HG03520 (cell line): ENCODE results near the gene SNURF.
"Not testable (repeated sequence)": the region's sequence is repeated elsewhere in the genome, so short reads cannot be mapped to it uniquely, and the experiment has no call there.

Experiments
- ATAC-seq: cut with Tn5 transposase; IDR thresholded peaks from one replicate; pipeline ENCODE4 v1.9.1; 2021; ENCODE audit warnings: mild to moderate bottlenecking, moderate library complexity; ENCODE audit not compliant: unreplicated experiment

SNURF gene

GRCh38 chr15:24966364-24967103 is 11.7 kb downstream of the SNURF start:
- no peak for ATAC-seq

GRCh38 chr15:24971052-24971451 is 16.3 kb downstream of the SNURF start:
- ATAC-seq, result no peak

- no peak for ATAC-seq
Observed at GRCh38 chr15:24971772-24972171, 17.0 kb downstream of the SNURF start.

GRCh38 chr15:24972707-24973106 is 17.9 kb downstream of the SNURF start:
- not testable (repeated sequence) for ATAC-seq

- ATAC-seq, result no peak
Observed at GRCh38 chr15:24976932-24977331, 22.1 kb downstream of the SNURF start.

GRCh38 chr15:24977686-24978085 is 22.9 kb downstream of the SNURF start:
- no peak for ATAC-seq

GRCh38 chr15:24985224-24985623 is 30.4 kb downstream of the SNURF start:
- ATAC-seq, result no peak

GRCh38 chr15:24986653-24987052 is 31.9 kb downstream of the SNURF start:
- no peak for ATAC-seq
